ENCODE measurements around the gene OTX2. TPM values are rescaled to one million over a fixed set of nuclear protein-coding genes. Genes with fewer than 3 reads are reported as not detected.

Gene OTX2
- total RNA-seq, 1 donor from 2014 or later, result not detected

DNA sequence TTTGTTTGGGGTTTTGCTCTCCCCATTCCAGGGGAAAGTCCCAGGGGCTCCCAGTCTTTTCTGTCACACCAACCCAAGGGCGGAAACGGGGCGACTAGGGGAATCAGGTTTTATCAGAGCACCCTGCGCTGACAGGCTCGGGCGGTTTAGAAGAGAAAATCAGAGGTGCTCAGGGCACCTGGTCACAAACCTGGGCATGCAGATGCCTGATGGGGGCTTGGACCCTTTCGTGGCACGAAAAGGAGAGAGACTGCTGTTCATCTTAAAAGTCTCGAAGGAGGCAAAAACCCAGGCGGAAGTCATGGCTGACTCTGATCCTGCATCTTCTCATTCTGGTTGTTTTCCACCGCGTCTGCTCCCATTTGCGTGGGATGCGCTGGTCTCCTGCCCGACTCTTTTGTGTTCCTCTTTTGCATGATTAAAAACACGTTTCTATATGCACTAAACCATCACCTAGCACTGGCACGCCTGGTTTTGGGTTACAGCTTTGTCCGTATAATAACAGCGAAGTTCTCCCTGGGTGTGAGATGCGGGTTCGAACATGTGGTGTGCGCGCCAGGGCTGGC is 13.2 kb downstream of the OTX2 start:
- intact Hi-C loops (cut with micrococcal nuclease), result no loop called here

DNA sequence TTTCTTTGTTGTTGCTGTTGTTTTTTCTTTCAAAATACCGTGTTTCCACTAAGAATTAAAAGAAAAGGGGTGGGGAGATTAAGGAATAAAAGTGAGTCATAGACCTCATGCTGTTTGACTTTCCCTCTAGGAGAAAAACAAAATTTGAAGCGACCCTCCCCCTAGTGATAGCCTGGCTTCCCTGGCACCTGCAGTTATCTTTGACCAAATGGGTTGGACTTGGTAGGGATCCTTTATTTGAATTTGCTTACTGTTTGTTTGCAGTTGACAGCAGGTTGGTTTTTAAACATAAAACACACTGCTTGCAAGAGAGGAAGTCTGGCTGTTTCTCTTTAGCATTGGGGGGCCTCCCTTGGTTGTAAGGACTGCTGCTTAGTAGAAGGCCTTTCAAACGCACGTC is 14.0 kb downstream of the OTX2 start:
- intact Hi-C loops (cut with micrococcal nuclease), result no loop called here

DNA sequence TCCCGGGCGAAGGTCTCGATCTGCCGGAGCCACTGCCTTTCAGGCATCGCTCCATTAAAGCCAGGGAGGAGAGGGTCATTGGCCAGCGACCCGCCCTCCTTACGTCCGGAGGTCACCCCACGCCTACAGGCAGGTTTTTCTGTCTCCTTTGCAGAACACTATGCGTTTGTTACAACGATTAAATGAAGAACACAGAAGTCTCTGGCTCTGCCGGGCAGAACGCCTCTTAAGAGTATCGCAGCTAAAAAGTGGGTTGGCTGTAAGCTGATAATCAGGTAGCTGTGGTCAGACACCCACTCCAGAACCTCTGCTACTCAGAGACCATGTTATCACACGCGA is 15.0 kb downstream of the OTX2 start:
- intact Hi-C loops (cut with micrococcal nuclease), result no loop called here

DNA sequence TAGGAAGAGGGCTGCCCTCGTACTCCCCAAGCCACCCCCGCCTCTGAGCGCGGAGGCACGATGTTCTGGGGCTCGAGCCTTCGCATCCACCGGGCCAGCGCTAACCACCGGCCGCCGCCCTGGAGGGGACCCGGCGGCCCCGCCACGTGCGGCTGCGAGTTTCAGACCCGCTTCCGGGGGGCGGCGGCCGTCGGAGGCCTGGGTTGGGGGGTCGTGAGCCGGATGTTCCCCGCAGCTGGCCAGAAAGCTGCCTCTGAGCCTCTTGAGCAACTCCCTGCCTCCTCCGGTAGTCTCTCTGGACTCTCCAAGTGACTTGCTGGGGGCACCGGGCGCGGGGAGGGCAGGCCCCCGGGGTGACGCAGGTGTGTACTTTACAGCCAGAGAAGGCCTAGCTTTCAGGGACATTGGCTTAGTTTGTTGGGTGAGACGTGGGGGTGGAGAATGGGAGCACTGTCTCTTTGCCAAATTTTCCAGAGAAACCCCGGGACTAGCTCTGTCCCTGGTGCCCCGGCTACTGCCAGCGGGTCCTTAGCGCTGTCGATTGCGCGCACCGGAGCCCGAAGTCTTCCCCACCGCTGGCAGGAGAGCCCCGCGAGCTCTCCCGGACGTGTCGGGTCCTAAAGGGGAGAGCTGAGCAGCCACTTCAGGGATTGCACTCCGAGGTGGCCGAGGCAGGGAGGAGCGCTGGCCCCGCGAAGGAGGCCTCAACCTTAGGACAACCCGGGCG is 15.6 kb downstream of the OTX2 start:
- intact Hi-C loops (cut with micrococcal nuclease), result no loop called here

DNA sequence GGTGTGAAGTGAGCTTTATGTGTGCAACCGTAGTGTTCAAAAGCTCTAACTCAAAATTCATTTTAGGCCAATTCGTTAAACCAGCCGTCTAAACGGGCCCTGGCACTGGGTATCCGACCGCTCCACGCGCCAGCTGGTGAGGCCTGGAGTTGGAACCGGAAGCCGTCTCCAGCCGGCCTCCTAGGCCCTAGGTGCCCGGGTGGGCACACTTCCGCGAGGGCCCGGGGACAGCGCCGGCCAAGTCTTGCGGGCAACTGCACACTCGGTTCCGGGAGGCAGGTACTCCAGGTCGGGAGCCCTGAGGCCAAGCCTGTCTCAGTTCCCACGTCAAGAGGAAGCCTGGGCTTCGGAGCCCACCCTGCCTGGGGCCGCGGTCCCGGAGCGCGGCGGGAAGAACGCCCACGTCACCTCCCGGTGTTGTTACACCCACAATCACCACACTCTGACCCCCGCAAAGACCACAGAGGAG is 16.2 kb downstream of the OTX2 start:
- intact Hi-C loops (cut with micrococcal nuclease), result no loop called here

DNA sequence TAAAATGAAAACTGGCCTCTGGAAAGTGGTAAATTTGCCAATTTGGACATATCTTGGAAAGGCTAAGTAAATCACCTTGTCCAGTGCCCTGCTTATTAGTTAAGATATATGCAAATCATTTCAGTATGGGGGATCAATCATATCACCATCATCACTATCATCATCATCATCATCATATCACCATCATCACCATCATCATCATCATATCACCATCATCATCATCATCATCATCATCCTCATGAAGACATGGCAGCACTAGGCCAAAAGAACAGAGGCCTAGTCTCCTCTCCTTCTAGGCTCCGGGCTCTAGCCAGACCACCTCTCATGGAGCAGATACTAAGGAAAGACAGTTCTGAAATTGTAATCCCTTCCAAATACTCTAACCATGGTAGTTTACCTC is 20.3 kb downstream of the OTX2 start:
- intact Hi-C loops (cut with micrococcal nuclease), result no loop called here

DNA sequence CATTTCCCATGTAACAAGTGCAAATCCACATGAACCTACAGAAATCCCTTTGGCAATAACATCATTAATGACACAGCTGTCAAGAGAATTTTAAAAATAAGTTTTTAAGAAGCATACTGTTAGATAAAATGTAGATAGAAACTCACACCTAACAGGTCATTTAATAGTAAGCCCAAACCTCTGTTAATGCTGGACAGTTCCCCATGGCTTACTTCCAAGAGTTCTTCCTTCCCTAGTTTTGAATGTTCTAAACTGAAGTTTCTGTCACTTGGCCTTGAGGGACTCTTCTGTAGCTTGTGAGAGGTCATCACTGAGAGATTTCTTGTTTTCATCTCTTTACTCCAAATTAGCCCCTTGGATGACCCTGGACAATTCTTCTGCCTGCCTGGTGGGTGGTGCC is 22.7 kb downstream of the OTX2 start:
- intact Hi-C loops (cut with micrococcal nuclease), result no loop called here

DNA sequence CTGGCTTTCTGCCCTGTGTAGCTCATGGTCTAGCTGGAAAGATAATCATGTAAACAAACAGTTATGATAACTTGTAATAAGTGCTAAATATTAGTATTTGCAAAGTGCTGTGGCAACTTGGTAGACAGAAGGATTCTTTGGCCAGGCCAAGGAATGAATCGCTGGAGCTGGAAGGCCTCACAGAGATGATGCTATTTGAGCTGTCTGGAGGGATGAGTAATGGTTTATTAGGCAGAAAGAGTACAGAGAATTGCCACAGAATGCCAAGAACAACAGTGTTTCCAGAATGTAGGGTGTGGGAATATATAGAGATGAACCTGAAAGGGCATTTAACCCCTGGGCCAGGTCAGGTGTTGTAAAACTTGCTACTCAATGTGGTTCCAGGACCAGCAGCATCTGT is 27.6 kb downstream of the OTX2 start:
- intact Hi-C loops (cut with micrococcal nuclease), result no loop called here

DNA sequence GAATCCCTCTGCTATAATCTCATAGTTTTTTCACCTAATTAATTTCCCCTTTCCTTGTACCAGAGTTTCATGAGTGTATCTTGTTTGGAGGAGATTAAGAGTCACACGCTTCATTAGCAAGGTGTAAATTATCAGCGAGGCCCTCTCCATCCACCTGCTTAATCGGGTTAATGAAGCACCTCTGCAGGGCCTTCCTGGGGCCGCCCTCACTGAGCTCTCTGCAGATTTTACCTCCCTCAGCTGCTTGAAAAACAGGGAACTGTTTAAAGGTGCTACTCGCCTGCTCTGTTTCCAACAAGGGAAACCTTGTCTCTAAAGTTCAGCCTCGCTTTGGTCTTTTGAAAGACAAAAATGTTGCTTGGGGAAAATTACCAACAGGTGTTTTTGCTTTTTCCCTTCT is 35.8 kb downstream of the OTX2 start:
- intact Hi-C loops (cut with micrococcal nuclease), result no loop called here

DNA sequence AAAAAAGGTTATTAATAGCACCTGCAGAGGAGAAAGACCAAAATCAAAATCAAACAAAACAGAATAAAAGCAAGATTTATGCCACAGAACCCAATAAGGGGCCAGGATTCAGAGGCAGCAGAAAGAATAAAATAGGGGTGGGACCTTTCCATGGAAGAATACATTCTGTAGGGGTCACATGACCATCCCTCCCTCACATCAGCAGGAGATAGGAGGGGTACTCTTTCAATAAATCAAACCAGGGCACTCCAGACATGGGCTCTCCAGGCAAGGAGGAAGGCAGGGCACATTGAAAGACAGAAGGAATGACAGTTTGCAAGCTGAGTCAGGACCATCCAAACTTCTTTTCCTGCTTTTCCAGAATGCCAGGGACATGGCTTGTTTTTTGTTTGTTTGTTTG is 39.8 kb downstream of the OTX2 start:
- intact Hi-C loops (cut with micrococcal nuclease), result no loop called here

DNA sequence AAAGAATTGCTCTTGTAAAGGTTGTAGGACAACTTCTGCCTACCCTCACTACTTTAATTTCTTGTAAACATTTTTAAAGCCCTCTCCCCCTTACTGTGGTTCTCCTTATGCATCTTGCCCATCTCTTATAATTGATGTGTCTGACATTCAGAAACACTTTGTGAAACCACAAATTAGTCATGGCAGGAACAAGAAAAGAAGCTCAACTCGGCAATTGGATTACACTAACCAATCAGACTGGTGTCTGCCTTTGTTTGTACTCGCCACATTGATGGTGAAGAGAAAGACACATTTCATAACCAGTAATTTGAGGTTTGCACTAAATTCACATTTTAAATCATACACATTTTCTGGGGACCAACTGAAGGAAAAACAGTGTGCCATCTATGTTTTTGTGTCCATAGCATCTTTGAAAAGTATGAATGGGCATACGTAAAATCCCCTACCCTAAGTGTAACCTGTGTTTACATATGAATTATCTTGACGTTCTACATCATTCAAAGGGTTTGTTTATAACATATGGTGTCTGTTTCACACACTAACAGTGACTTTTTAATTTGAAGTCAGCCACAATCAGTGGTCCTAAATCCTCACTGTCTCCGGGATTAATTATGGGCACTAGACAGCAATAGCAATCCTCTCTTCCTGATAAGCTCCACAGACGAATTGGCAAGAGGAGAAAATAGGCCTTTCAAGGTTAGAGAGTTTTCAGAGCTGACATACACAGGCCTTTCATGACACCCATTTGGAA is 49.9 kb downstream of the OTX2 start:
- intact Hi-C loops (cut with micrococcal nuclease), result no loop called here

DNA sequence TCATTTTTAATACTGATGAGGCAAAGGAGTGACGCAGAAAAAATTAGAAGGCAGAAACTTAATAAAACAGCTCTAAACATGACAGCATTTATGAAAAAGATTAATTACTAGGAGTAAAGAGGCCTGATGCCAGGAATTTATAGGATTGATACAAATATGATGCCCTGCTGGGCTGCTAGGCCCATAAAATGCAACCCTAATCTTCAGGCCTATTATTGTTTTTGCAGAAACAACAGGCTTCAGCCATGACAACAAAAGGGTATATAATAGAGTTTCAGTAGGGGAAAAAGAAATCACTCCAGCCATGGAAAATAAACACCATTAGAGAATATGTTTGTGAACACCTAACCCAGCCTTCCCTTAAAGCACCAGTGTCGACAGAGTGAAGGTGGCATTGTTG is 50.6 kb downstream of the OTX2 start:
- intact Hi-C loops (cut with micrococcal nuclease), result no loop called here

DNA sequence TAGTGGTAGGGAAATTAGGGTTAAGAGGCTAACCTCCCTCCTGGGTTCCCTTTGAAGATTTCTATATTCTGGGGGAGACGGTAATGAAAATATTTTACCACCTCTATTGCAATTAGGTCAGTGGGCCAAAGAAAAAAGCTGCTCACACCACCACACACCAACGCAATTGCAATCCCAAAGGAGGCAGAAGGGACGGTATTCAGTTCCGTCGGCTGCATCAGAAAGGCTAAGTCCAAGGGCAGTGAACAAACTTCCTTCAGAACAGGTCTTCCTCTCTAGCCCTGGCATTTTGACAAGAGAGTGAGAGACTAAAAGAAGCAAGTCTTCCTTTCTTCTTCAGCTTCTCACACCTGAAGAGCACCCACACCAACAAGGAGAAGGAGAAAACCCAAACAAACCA is 51.2 kb downstream of the OTX2 start:
- intact Hi-C loops (cut with micrococcal nuclease), result no loop called here

DNA sequence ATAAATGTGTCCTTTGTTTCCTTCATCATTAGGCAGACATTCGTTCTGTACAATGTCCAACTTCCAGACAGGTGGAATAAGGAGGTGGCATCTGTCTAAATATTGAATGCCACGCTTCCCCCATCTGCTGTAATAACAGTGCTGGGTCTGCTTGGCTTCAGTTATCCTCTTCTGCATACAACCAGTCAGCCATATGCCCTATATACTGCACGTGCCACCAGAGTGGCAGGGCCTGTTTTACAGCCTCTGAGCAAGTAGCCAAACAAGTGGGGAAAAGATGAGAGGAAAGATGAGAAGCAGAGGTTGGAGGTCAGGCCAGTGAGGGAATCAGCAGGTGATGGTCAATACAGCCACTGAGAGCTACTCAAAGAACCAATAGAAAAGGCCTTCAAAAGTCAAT is 55.4 kb downstream of the OTX2 start:
- intact Hi-C loops (cut with micrococcal nuclease), result no loop called here

DNA sequence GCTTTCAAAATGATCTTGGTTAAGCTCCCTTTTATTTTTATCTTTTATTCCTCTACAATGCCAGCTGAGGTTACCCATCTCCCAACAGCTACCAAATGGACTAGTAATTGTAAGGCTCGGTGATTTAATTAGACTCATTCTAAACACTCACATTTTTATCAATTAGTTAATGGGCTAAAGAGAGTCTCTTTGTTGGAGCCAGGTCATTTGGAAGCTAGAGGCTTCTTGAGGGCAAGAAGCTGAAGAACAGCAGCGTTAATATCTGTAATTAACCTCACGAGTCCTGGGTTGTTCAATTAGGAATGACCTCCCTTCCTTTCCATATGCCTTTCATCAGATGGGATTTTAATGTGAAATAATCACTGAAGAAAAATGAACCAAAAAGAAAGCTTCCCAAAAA is 56.9 kb downstream of the OTX2 start:
- intact Hi-C loops (cut with micrococcal nuclease), result no loop called here

DNA sequence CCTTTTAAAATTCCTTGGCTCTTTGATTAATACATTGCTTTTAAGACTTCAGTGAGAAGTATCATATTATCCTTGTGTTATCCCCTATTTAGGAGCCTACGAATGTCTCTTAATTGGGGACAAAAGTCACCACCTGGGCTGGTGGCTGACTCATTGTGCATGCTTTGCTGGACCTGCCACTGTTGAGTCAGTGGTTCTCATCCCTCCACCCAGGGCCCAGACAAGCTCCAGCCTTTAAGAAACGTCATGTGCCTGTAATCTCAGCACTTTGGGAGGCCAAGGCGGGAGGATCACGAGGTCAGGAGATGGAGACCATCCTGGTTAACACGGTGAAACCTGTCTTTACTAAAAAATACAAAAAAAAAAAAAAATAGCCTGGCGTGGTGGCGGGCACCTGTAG is 57.9 kb downstream of the OTX2 start:
- intact Hi-C loops (cut with micrococcal nuclease), result no loop called here

DNA sequence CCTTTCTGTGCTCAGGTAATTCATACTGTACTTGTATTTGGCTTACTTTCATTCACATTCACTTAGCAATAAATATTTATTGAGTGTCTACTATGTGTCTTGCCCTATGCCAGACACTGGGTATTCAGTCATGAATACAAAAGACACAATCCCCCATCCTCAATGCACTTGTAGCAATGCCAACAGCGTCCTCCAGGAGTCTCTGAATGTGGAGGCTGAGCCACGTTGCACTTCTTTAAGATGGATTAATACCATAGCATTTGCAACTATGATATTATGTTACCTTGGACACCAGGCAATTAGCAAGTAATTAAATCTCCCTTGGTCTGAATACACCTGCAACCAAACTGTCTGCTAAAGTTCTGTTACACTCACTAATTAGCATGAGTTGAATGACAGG is 58.8 kb downstream of the OTX2 start:
- intact Hi-C loops (cut with micrococcal nuclease), result no loop called here

Other genes with a start within 250 kb of the OTX2 start
- 15.9 and 18.1 TPM in 2 replicates for gene TMEM260, start 230.7 kb downstream of the OTX2 start, total RNA-seq